Activated CD4-positive, alpha-beta memory T cell treated with anti-CD3 and anti-CD28 coated beads for 36 hours (primary cell): ENCODE data around the gene CYSRT1. TPM values are rescaled to one million over a fixed set of nuclear protein-coding genes. Genes with fewer than 3 reads are reported as not detected.

Experiments used
- CTCF ChIA-PET: fragments of 350-600 bp; sonication (Branson Sonifier 250); formaldehyde crosslinking; loops from one replicate; lab custom pipeline; 2021; ENCODE audit warnings: antibody characterized with exemption, inconsistent platforms; lab: Charles Lee
- POLR2A ChIA-PET: fragments of 350-600 bp; sonication (Branson Sonifier 250); formaldehyde crosslinking; loops from one replicate; lab custom pipeline; 2021; ENCODE audit warnings: antibody characterized with exemption; lab: Charles Lee
- DNase-seq: peaks from one replicate; pipeline ENCODE4 v3.0.0-alpha.2; 2020
- H3K27ac Mint-ChIP-seq: one replicate; pipeline ENCODE4 v1.8.0; 2021; ENCODE audit warnings: mixed read lengths
- H3K27me3 Mint-ChIP-seq: one replicate; pipeline ENCODE4 v1.8.0; 2021; ENCODE audit warnings: mixed read lengths
- H3K36me3 Mint-ChIP-seq: one replicate; pipeline ENCODE4 v1.8.0; 2021; ENCODE audit warnings: mixed read lengths
- H3K4me1 Mint-ChIP-seq: one replicate; pipeline ENCODE4 v1.8.0; 2021; ENCODE audit warnings: low read depth, mixed read lengths
- H3K4me3 Mint-ChIP-seq: one replicate; pipeline ENCODE4 v1.8.0; 2021; ENCODE audit warnings: mild to moderate bottlenecking, mixed read lengths
- H3K9me3 Mint-ChIP-seq: one replicate; pipeline ENCODE4 v1.8.0; 2021; ENCODE audit warnings: mixed read lengths
- intact Hi-C: fragments of 100-400 bp; cut with micrococcal nuclease; formaldehyde crosslinking; loops from one replicate; pipeline ENCODE4 v1.15.1; 2023
- total RNA-seq, 2 experiments: library from RNA; stranded (reverse); gene quantifications; one replicate each; pipeline ENCODE4 v1.2.3, GENCODE V29; 2021

Gene CYSRT1
- total RNA-seq, 2 experiments from 2014 or later: 0.21 to 0.70 TPM

DNA sequence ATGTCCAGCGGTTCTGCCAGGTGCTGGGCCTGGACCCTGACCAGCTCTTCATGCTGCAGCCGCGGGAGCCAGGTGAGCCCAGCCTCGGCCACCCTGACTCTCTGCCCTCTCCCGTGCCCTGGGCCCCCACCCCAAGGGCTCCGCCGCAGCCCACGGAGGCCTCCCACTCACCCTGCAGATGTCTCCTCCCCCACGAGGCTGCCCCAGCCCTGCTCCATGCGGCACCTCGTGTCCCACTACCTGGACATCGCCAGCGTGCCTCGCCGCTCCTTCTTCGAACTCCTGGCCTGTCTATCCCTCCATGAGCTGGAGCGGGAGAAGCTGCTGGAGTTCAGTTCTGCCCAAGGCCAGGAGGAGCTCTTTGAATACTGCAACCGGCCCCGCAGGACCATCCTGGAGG, 10.4 kb upstream of the CYSRT1 start:
- ChIA-PET POLR2A (no interaction called here), CTCF (interaction anchor here (1.3 kb wide), 1 partner anchor 13 kb away, joined by 5 read pairs; the partner anchor contains the start of gene RNF224)
- Mint-ChIP-seq H3K4me3 (no peak overlapping the region), H3K27me3 (no peaks in the 10 kb centered on the region), H3K9me3 (no peaks in the 10 kb centered on the region), H3K36me3 (peaks cover 3% of the 10 kb centered on the region), H3K4me1 (no peaks in the 10 kb centered on the region), H3K27ac (no peak overlapping the region)
- no peak for DNase-seq
- intact Hi-C loops: no loop called here

DNA sequence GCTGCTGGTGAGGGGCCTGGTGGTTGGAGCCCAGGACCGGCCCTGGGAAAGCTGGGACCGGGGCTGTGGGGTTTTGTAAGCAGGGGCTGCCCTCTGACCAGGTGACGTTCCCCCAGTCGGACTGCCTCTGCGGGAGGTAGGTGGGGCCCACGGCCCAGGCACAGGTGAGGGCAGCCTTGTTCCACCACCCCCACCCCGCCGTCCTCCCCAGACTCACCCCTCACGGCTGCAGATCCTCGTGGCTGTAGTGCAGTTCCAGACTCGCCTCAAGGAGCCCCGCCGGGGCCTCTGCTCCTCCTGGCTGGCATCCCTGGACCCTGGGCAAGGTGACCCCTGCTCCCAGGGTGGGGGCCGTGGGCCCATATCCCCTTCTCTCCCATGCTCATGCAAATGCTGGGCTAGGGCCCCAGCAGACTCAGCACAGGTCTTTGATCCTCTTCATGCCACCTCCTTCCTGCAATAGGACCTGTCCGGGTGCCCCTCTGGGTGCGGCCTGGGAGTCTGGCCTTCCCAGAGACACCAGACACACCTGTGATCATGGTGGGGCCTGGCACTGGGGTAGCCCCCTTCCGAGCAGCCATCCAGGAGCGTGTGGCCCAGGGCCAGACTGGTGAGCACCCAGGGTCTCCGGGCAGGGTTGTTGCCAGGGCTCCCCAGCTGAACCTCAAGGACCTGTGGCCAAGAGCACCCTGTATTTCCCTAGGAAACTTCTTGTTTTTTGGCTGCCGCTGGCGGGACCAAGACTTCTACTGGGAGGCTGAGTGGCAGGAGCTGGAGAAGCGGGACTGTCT, 9.6 kb upstream of the CYSRT1 start:
- intact Hi-C loops: no loop called here
- no peaks in the 10 kb centered on the region for H3K27me3 Mint-ChIP-seq
- H3K36me3 Mint-ChIP-seq: peaks cover 3% of the 10 kb centered on the region
- POLR2A ChIA-PET: no interaction called here
- CTCF ChIA-PET: interaction anchor here (1.2 to 1.8 kb wide), 3 partner anchors 8 to 151 kb away, joined by 3 to 5 read pairs (median 4); partner anchors contain the start of gene RNF224
- H3K27ac Mint-ChIP-seq: no peak overlapping the region
- no peak for DNase-seq
- no peaks in the 10 kb centered on the region for H3K4me1 Mint-ChIP-seq
- H3K9me3 Mint-ChIP-seq: no peaks in the 10 kb centered on the region
- no peak overlapping the region for H3K4me3 Mint-ChIP-seq

DNA sequence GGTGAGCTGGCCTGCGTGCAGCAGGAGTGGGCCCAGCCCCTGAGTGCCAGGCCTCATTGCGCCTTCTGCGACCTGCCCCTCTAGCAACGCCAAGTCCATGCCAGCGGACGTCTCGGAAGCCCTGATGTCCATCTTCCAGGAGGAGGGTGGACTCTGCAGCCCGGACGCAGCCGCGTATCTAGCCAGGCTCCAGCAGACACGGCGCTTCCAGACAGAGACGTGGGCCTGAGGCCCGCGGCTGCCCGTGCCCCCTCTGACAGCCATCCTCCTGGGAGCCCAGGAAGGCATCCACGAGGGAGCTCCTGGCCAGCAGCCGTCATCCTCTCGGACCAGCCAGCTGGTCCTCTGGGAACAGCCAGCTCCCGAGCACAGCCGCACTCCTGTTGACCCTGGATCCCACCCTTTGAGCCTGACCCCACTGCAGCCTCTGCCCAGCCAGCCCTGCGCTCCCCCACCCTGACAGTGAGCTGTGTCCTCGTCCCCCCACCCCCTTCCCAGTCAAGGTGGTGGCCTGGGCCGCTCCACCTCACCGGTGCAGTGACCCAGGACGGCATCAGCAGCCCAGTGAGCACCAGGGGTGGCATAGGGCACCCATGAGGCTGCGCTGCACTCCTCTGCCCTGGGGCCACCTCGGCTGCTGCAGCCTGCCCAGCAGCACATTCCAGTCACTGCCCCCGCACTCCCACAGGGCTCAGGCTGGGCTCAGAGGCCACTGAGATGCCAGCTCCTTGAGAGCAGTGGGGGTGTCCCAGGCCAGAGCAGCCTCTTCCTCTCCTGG, 8.6 kb upstream of the CYSRT1 start:
- Mint-ChIP-seq H3K36me3 (peaks cover 3% of the 10 kb centered on the region), H3K4me1 (no peaks in the 10 kb centered on the region), H3K4me3 (no peak overlapping the region), H3K9me3 (no peaks in the 10 kb centered on the region), H3K27me3 (no peaks in the 10 kb centered on the region), H3K27ac (no peak overlapping the region)
- CTCF ChIA-PET: interaction anchor here (1.2 to 1.8 kb wide), 3 partner anchors 9 to 152 kb away, joined by 3 to 4 read pairs (median 4); no protein-coding TSS in a partner anchor
- intact Hi-C loops: no loop called here
- POLR2A ChIA-PET: interaction anchor here (1.2 kb wide), 2 partner anchors 9 to 12 kb away, joined by 5 to 6 read pairs; no protein-coding TSS in a partner anchor
- DNase-seq: no peak

DNA sequence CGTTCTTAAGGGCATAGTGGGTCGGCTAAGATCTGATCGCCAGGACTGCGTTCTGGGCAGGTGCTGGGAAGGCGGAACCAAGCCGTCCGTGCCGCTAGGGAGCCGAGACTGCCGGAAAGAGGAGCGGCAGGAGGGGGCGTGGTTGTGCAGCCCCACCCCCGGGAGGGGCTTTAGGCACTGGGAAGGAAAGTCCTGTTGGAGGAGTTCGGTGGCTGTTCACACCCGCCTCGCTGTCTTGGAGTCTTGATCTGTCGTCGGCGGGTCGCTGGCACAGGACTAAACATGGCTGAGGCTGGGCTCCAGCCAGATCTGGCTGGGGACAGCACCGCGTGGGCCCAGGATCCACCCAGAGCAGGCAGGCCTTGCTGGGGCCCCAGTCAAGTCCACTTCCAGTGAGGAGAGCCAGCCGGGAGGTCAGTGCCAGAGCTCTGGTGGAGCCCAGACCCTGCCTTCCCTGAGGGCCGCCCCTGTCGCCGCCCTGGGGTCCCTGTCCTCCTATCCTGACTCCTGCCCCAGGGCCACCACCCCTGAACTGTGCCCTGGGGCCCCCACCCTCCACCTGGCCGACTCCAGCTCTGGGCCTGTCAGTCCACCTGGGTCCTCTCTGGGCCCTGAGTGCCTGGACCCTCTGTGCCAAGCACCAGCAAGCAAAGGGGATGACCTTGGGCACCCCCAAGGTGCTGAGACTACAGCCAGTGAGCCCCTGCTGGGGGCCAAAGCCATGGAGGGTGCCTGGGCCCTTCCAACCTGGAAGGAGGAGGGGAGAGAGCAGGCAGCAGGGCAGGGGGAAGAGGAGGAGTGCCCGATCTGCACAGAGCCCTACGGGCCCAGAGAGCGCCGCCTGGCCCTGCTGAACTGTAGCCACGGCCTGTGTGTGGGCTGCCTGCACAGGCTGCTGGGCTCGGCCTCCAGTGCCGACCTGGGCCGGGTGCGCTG, 7.4 kb upstream of the CYSRT1 start:
- Mint-ChIP-seq H3K27me3 (no peaks in the 10 kb centered on the region), H3K4me1 (no peaks in the 10 kb centered on the region), H3K27ac (no peak overlapping the region), H3K4me3 (no peak overlapping the region), H3K9me3 (no peaks in the 10 kb centered on the region), H3K36me3 (peaks cover 3% of the 10 kb centered on the region)
- intact Hi-C loops: no loop called here
- ChIA-PET CTCF (interaction anchor here (1.8 kb wide), 1 partner anchor 10 kb away, joined by 4 read pairs; no protein-coding TSS in a partner anchor), POLR2A (interaction anchor here (1.2 kb wide), 1 partner anchor 10 kb away, joined by 5 read pairs; no protein-coding TSS in a partner anchor)
- DNase-seq: no peak

DNA sequence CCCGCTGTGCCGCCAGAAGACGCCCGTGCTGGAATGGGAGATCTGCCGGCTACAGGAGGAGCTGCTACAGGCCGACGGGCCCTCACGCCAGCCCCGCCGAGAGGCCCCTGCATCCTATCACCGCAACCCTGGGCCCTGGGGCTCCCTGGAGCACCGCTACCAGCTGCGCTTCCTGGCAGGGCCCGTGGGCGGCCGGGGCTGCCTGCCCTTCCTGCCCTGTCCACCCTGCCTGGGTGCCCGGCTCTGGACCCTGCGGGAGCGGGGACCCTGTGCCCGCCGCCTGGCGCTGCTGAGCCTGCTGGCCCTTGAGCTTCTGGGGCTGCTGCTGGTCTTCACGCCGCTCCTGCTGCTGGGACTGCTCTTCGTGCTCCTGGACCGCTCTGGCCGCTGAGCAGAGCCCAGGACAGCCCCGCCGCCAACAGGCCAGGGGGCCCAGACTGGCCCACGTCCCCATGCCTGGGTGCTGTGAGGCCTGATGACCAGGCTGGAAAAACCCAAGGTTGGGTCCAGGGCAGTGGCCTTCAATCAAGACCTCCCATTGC, 6.7 kb upstream of the CYSRT1 start:
- Mint-ChIP-seq H3K27ac (no peak overlapping the region), H3K9me3 (no peaks in the 10 kb centered on the region), H3K27me3 (no peaks in the 10 kb centered on the region), H3K4me3 (no peak overlapping the region), H3K36me3 (peaks cover 3% of the 10 kb centered on the region), H3K4me1 (peaks cover 3% of the 10 kb centered on the region)
- DNase-seq: no peak
- POLR2A ChIA-PET: no interaction called here
- intact Hi-C loops: no loop called here
- CTCF ChIA-PET: no interaction called here

DNA sequence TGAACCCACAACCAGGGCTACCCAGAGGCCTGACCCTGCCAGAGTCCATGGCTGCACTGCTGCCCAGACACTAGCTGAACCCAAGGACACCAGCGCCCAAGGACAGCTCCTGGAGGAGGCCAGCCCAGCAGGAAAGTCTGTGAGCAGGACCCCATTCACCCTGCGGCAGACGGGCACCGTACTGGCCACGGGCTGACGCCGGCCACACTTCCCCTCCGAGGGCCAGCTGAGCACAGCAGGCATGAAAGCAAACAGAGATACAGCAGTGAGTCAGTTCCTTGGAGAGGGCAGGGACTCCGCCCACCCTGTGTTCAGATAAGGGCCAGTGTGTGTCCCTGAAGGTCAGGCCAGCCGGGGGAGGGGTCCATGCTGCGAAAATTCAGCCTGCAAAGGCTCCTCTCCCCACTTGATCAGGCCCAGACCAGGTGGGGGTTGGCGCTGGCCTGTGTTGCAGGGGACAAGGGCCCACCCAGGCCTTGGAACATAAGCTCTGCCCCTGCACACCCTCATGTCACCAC, 6.2 kb upstream of the CYSRT1 start:
- DNase-seq: no peak
- Mint-ChIP-seq H3K9me3 (no peaks in the 10 kb centered on the region), H3K27ac (no peak overlapping the region), H3K36me3 (peaks cover 3% of the 10 kb centered on the region), H3K4me1 (peaks cover 3% of the 10 kb centered on the region), H3K4me3 (no peak overlapping the region), H3K27me3 (no peaks in the 10 kb centered on the region)
- intact Hi-C loops: no loop called here
- POLR2A ChIA-PET: interaction anchor here (1.7 kb wide), 1 partner anchor 30 kb away, joined by 6 read pairs; the partner anchor contains the start of gene SSNA1
- CTCF ChIA-PET: no interaction called here

DNA sequence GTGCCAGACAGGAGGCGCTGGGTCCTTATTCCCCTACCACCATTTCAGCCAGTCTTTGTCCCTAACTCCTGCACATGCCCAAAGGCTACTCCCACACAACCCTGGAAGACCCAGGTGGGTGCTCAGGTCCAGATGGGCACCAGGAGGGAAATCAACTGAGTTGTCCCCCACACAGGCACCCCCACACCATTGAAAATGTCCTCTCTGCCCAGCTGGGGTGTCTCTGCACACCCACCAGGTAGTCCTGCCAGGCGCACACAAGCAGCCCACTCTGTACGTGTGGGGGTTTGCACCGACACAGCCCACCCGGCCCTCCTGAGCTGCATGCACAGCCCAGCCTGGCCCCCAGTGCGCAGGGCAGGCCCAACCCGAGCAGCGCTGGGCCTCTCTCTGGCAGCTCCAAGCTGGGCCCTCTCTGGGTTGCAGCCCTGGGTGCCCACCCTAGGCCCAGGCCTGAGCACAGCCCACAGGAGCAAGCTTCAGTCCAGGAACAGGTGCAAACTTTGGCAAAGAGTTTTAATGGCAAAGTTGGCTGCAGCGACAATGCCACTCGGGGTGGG, 5.1 kb upstream of the CYSRT1 start:
- intact Hi-C loops: loop anchor here (5.0 kb wide), 1 partner anchor 428 kb away; the partner anchor contains the start of gene TMEM141
- ChIA-PET CTCF (no interaction called here), POLR2A (interaction anchor here (0.5 to 1.7 kb wide), 3 partner anchors 31 to 133 kb away, joined by 3 to 6 read pairs (median 4); partner anchors contain the start of gene SSNA1)
- Mint-ChIP-seq H3K4me3 (peak overlapping the region; percentile 16), H3K9me3 (no peaks in the 10 kb centered on the region), H3K27me3 (no peaks in the 10 kb centered on the region), H3K27ac (no peak overlapping the region), H3K36me3 (peaks cover 3% of the 10 kb centered on the region), H3K4me1 (peaks cover 3% of the 10 kb centered on the region)
- DNase-seq: no peak

DNA sequence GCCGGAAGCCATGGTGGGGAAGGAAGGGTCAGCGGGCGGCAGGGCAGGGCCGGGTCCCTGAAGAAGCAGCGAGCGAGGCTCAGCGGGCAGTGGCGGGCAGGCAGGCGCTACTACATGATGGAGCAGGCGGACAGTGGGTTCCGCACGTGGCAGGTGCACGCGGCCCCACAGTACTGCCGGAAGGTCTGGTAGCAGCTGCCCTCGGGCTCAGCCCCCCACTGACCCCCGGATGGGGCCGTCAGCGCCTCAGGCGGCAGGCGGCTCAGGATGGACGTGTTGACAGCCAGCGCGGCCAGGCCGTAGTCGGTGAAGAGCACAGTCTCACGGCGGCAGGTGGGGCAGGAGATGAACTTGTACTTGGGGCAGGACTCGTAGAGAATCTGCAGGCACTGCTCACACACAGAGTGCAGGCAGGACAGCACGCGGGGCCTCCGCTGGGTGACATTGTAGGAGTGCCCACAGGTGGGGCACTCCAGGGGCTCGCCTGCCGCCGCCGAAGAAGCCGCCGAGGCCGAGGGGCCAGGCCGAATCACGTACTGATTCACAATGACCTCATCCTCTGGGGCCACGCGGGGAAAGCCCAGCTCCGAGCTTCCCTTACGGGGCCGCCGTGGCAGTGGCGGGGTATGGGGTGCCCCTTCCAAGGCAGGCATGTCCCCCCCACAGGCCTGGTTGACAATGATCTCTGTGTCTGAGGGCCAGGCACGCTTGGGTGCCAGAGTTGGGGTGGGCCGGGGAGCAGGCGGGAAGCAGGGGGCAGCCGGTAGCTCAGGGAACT, 4.5 kb upstream of the CYSRT1 start:
- Mint-ChIP-seq H3K9me3 (no peaks in the 10 kb centered on the region), H3K4me1 (peaks cover 3% of the 10 kb centered on the region), H3K27ac (no peak overlapping the region), H3K27me3 (no peaks in the 10 kb centered on the region), H3K4me3 (peak overlapping the region; percentile 16), H3K36me3 (peaks cover 2% of the 10 kb centered on the region)
- CTCF ChIA-PET: no interaction called here
- no peak for DNase-seq
- intact Hi-C loops: loop anchor here (5.0 kb wide), 1 partner anchor 428 kb away; the partner anchor contains the start of gene TMEM141
- POLR2A ChIA-PET: interaction anchor here (0.5 to 1.7 kb wide), 3 partner anchors 32 to 134 kb away, joined by 3 to 6 read pairs (median 4); partner anchors contain the start of gene SSNA1

DNA sequence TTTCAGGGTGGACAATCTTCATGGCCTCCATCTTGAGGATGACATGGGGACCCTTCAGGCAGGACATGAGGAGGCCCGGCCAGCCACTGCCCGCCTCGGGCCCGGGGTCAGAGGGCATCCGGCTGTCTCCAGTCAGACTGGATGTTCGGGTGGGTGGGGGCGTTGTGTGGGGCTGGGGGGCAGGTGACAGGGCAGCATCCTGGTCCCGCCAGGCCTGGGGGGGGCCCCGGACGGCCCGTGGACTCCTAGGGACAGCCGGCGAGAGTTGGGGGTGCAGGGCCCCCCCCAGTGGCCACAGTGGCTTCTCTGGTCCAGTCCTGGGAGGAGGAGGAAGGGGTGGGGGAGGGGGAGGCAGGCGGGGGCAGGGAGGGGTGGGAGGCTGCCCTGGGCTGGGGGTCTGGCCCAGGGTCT, 3.9 kb upstream of the CYSRT1 start:
- POLR2A ChIA-PET: interaction anchor here (1.2 kb wide), 1 partner anchor 93 kb away, joined by 4 read pairs; no protein-coding TSS in a partner anchor
- CTCF ChIA-PET: no interaction called here
- intact Hi-C loops: loop anchor here (5.0 kb wide), 1 partner anchor 429 kb away; the partner anchor contains the start of gene TMEM141
- Mint-ChIP-seq H3K36me3 (no peaks in the 10 kb centered on the region), H3K27me3 (no peaks in the 10 kb centered on the region), H3K9me3 (no peaks in the 10 kb centered on the region), H3K4me3 (no peak overlapping the region), H3K4me1 (peaks cover 3% of the 10 kb centered on the region), H3K27ac (no peak overlapping the region)
- DNase-seq: no peak
